ENCODE results near the gene A4GNT.

Gene A4GNT

DNA sequence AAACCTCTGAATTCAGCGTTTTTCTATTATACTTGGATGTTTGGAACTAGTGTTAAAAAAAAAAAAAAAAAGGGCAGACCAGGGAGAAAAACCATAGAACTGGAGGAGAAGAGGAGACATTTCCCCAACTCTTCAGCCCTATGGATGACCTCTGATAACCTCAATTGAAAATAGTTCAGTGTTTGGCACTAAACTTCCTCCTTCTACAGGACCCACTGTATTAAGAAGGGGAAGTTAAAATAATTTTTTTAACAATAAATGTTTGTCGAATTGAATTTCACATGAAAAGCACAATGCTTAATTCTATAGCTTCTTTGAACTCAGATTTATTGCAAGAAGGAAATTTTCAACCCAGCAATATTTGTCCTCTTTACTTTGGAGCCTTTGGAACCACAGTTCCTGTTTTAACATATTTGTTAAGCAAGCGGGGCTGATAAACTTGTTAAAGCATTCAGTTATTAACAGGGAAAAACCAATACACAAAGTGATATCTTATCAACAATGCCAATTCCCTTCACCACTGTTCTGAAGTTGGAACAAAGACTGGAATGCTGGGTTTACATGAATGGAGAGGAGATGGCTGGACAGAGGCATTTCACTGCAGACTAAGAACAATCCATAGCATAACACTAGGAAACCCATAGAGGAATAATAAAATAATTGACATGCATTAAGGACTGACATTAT lies 3.1 kb upstream of the A4GNT start:
- TF ChIP-seq, protein P1, sequence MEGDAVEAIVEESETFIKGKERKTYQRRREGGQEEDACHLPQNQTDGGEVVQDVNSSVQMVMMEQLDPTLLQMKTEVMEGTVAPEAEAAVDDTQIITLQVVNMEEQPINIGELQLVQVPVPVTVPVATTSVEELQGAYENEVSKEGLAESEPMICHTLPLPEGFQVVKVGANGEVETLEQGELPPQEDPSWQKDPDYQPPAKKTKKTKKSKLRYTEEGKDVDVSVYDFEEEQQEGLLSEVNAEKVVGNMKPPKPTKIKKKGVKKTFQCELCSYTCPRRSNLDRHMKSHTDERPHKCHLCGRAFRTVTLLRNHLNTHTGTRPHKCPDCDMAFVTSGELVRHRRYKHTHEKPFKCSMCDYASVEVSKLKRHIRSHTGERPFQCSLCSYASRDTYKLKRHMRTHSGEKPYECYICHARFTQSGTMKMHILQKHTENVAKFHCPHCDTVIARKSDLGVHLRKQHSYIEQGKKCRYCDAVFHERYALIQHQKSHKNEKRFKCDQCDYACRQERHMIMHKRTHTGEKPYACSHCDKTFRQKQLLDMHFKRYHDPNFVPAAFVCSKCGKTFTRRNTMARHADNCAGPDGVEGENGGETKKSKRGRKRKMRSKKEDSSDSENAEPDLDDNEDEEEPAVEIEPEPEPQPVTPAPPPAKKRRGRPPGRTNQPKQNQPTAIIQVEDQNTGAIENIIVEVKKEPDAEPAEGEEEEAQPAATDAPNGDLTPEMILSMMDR (IDR thresholded peaks at IDR 0.05; ENCODE audit: poor library complexity, severe bottlenecking) = no peak

DNA sequence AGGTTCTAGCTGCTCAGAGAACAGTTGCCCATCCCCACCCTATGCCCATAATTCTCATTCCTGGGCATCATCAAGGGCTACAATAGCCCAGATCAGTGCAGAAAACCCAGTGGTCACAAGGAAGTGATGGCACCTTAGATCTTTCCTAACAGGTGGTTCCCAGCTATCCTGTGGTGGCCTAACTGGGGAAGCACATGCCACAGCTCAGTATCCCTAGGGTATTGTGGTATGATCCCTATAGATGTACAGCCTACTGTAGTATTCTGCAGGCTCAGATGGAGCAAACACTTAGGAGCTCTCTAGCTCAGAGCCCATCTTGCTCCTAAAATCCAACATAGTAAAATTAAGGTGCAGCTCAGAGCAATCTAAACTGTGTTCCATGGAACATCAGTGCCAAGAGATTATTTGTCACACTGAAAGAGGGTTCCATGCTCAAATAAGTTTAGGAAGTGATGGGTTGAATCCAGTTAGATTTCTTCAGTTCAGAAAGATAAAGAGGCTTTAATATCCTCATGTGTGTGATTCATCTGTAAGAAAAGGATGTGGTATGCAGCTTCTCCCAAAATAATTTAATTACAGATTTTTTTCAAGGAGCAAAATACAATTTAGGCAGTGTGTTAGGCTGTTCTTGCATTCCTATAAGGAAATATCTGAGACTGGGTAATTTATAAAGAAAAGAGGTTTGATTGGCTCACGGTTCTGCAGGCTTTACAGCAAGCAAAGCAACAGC lies 4.4 kb downstream of the A4GNT start:
- TF ChIP-seq, protein P1 (IDR thresholded peaks at IDR 0.05; ENCODE audit: poor library complexity, severe bottlenecking) = no peak
- H3K27me3 ChIP-seq (ENCODE audit: insufficient read depth, poor library complexity, severe bottlenecking) = no peaks in the 10 kb centered on the region
- ATAC-seq (ENCODE audit: low read depth) = no peak
- no peak overlapping the region for H3K4me3 ChIP-seq (ENCODE audit: severe bottlenecking)
- no peak overlapping the region for H3K27ac ChIP-seq (ENCODE audit: poor library complexity, severe bottlenecking)
- H3K36me3 ChIP-seq (ENCODE audit: low read depth) = no peaks in the 10 kb centered on the region
- no peak for DNase-seq (ENCODE audit: low spot score)
- H3K4me1 ChIP-seq (ENCODE audit: insufficient read depth, poor library complexity, severe bottlenecking) = no peaks in the 10 kb centered on the region
- H3K9me3 ChIP-seq (ENCODE audit: severe bottlenecking) = no peaks in the 10 kb centered on the region

More for the DNA sequence above, 3.1 kb upstream of the A4GNT start:
- Histone ChIP-seq H3K27ac (ENCODE audit: poor library complexity, severe bottlenecking) (no peak overlapping the region), H3K4me3 (ENCODE audit: severe bottlenecking) (no peak overlapping the region), H3K27me3 (ENCODE audit: insufficient read depth, poor library complexity, severe bottlenecking) (no peaks in the 10 kb centered on the region), H3K4me1 (ENCODE audit: insufficient read depth, poor library complexity, severe bottlenecking) (no peaks in the 10 kb centered on the region), H3K36me3 (ENCODE audit: low read depth) (no peaks in the 10 kb centered on the region), H3K9me3 (ENCODE audit: severe bottlenecking) (no peaks in the 10 kb centered on the region)
- no peak for DNase-seq (ENCODE audit: low spot score)
- ATAC-seq (ENCODE audit: low read depth) = no peak

DNA sequence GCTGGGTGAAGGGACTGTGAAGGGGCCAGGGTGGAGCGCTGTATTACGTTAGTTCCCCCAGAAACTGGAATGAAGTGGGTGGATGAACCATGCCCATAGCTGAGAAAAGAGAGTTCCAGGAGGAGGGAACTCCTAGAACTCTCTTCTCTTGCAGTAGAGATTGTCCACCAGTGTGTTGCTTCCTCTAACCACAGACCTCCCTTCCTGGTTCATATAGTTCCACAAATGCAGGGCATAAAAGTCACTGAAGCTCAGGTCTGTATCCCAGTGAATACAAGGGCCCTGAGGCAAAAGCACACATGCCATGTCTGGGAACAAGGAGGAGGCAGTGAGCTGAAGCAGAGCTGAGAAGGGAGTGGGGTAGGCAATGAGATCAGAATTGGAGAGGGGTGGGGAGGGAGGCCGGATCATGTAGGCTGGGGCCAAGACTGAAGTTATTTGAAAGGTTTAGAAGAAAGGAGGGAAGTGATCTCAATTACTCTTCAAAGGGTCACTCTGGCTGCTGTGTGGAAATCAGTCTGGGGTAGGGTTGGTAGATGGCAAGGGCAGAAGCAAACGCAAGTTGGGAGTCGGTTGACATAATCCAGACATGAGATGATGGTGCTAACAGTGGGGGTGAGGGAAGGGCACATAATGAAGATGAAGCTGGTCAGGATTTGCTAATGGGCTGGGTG lies 6.5 kb downstream of the A4GNT start:
- Histone ChIP-seq H3K36me3 (ENCODE audit: low read depth) (no peaks in the 10 kb centered on the region), H3K9me3 (ENCODE audit: severe bottlenecking) (no peaks in the 10 kb centered on the region), H3K4me1 (ENCODE audit: insufficient read depth, poor library complexity, severe bottlenecking) (no peaks in the 10 kb centered on the region), H3K4me3 (ENCODE audit: severe bottlenecking) (no peak overlapping the region), H3K27ac (ENCODE audit: poor library complexity, severe bottlenecking) (no peak overlapping the region), H3K27me3 (ENCODE audit: insufficient read depth, poor library complexity, severe bottlenecking) (no peaks in the 10 kb centered on the region)
- DNase-seq (ENCODE audit: low spot score) = no peak
- TF ChIP-seq, protein P1 (IDR thresholded peaks at IDR 0.05; ENCODE audit: poor library complexity, severe bottlenecking) = no peak
- ATAC-seq (ENCODE audit: low read depth) = peak; percentile 36; the same call in 1 of the 3 replicates

DNA sequence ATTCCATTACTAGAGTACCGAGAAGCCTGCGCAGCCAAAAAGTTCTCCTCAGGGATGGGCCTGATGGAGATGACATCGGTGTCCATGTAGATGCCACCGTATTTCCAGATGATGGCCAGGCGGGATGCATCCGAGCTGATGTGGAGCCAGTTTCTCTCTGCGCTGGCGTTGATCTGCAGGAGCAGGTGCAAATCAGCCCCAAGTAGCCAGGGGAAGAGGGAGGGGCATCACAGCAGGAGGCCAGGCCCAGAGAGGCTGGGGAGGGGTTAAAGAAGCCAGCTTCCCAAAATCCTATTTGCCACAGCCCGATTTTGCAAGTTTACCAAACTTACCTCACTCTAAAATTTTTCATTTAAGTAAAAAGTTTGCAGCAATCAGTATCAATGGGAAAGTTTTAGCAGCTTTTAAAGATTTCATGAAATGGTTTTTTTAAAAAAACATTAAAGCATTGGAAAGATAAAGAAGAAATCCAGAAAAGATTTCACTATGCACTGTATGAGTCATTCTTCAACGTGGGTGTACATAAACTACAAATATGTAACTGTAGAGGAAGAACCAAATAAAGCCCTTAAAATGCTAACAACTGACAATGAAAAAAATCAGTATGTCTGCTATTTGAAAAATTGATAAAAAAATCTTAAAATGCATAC lies 7.4 kb downstream of the A4GNT start:
- TF ChIP-seq, protein P1 (IDR thresholded peaks at IDR 0.05; ENCODE audit: poor library complexity, severe bottlenecking) = no peak

More for the DNA sequence above, 7.4 kb downstream of the A4GNT start:
- Histone ChIP-seq H3K4me3 (ENCODE audit: severe bottlenecking) (no peak overlapping the region), H3K27me3 (ENCODE audit: insufficient read depth, poor library complexity, severe bottlenecking) (no peaks in the 10 kb centered on the region), H3K4me1 (ENCODE audit: insufficient read depth, poor library complexity, severe bottlenecking) (no peaks in the 10 kb centered on the region), H3K27ac (ENCODE audit: poor library complexity, severe bottlenecking) (no peak overlapping the region), H3K36me3 (ENCODE audit: low read depth) (no peaks in the 10 kb centered on the region), H3K9me3 (ENCODE audit: severe bottlenecking) (no peaks in the 10 kb centered on the region)
- DNase-seq (ENCODE audit: low spot score) = no peak
- ATAC-seq (ENCODE audit: low read depth) = no peak

Data from RWPE2 (cell line).